H1 (cell line): Measurements from ENCODE around the gene MEX3D. TPM values are rescaled to one million over a fixed set of nuclear protein-coding genes. Genes with fewer than 3 reads are reported as not detected.

Source experiments
- CTCF ChIA-PET: fragments of 300-600 bp; sonication (Branson Sonifier 250); formaldehyde crosslinking; loops from one replicate; lab custom pipeline; 2021; ENCODE audit not compliant: partially characterized antibody; lab: Charles Lee
- POLR2A ChIA-PET: fragments of 300-600 bp; sonication (Branson Sonifier 250); formaldehyde crosslinking; loops from one replicate; lab custom pipeline; 2021; ENCODE audit warnings: inconsistent platforms; ENCODE audit not compliant: partially characterized antibody; lab: Charles Lee
- DNase-seq, 2 experiments: peaks; one replicate each; pipeline versions ENCODE4 v3.0.0 to v3.0.0-alpha.2; 2010 to 2022; ENCODE audit warnings: low spot score in 2 of 2, low read depth in 1 of 2, mixed read lengths in 1 of 2
- FAIRE-seq: peaks from 2 replicates; lab custom pipeline; 2011; peaks lifted over from hg19 to GRCh38; lab: Jason Lieb, UNC
- H2AFZ ChIP-seq: 2 replicates; pipeline ENCODE4 v1.8.1; 2012; ENCODE audit warnings: low read length, inconsistent platforms
- H2AK5ac ChIP-seq: 2 replicates; pipeline ENCODE4 v1.6.1; 2013; ENCODE audit warnings: low read depth, low read length
- H2BK120ac ChIP-seq: replicated peaks from 2 replicates; pipeline ENCODE3; 2013; ENCODE audit warnings: low read depth, low read length, inconsistent platforms
- H2BK12ac ChIP-seq: 2 replicates; pipeline ENCODE4 v1.6.1; 2013; ENCODE audit warnings: low read depth, low read length
- H2BK15ac ChIP-seq: 2 replicates; pipeline ENCODE4 v1.6.1; 2013; ENCODE audit warnings: low read length
- H2BK20ac ChIP-seq: 2 replicates; pipeline ENCODE4 v1.6.1; 2013; ENCODE audit warnings: low read length
- H2BK5ac ChIP-seq: 2 replicates; pipeline ENCODE4 v1.6.1; 2013; ENCODE audit warnings: low read depth, low read length
- H3K14ac ChIP-seq: 2 replicates; pipeline ENCODE4 v1.6.1; 2013; ENCODE audit warnings: inconsistent platforms; ENCODE audit not compliant: insufficient read length
- H3K18ac ChIP-seq: 2 replicates; pipeline ENCODE4 v1.6.1; 2013; ENCODE audit warnings: low read length; ENCODE audit errors: extremely low read depth
- H3K23ac ChIP-seq: 2 replicates; pipeline ENCODE4 v1.6.1; 2013; ENCODE audit warnings: inconsistent platforms; ENCODE audit not compliant: insufficient read length
- H3K23me2 ChIP-seq: 2 replicates; pipeline ENCODE4 v1.6.1; 2013; ENCODE audit warnings: low read depth, low read length
- H3K27ac ChIP-seq: 2 replicates; pipeline ENCODE4 v1.6.1; 2011; ENCODE audit warnings: low read depth, low read length, inconsistent platforms
- H3K27me3 ChIP-seq, 4 experiments: replicated peaks in 1 of 4; 1 replicate in 1 of 4; 2 replicates in 3 of 4; pipeline versions ENCODE4 v1.6.1 to v1.8.1; 2011 to 2013; ENCODE audit warnings: low read length in 3 of 4, mild to moderate bottlenecking in 3 of 4, inconsistent platforms in 2 of 4, mixed read lengths in 2 of 4, moderate library complexity in 1 of 4; ENCODE audit not compliant: control insufficient read depth in 3 of 4, insufficient read depth in 3 of 4; ENCODE audit errors: extremely low read depth in 1 of 4
- H3K36me3 ChIP-seq, 4 experiments: 2 replicates each; pipeline versions ENCODE4 v1.6.1 to v1.8.1; 2011 to 2013; ENCODE audit warnings: mild to moderate bottlenecking in 4 of 4, low read length in 3 of 4, moderate library complexity in 2 of 4, control low read depth in 1 of 4, inconsistent platforms in 1 of 4; ENCODE audit not compliant: insufficient read depth in 4 of 4, control insufficient read depth in 2 of 4
- H3K4ac ChIP-seq: replicated peaks from 2 replicates; pipeline ENCODE3; 2013; ENCODE audit warnings: low read length, low read depth, mixed read lengths, inconsistent platforms; ENCODE audit not compliant: insufficient read length
- H3K4me1 ChIP-seq, 4 experiments: replicated peaks in 1 of 4; 1 replicate in 1 of 4; 2 replicates in 3 of 4; pipeline versions ENCODE4 v1.6.1 to v1.8.1; 2011 to 2013; ENCODE audit warnings: low read length in 3 of 4, inconsistent platforms in 2 of 4, mixed read lengths in 1 of 4; ENCODE audit not compliant: insufficient read depth in 4 of 4, control insufficient read depth in 3 of 4
- H3K4me2 ChIP-seq, 2 experiments: 2 replicates each; pipeline versions ENCODE4 v1.6.1 to v1.8.1; 2011 to 2013; ENCODE audit warnings: low read depth in 2 of 2, low read length in 2 of 2, control low read depth in 1 of 2, inconsistent platforms in 1 of 2, mild to moderate bottlenecking in 1 of 2; ENCODE audit not compliant: insufficient read depth in 1 of 2
- H3K4me3 ChIP-seq, 4 experiments: fragments of 200-600, 300-600 bp in 1 of 4; sonication (generic), shearing (Covaris generic), sonication (Bioruptor Twin) in 1 of 4; 2 replicates each; pipeline versions ENCODE4 v1.5.1 to v1.8.1; 2011 to 2016; ENCODE audit warnings: low read length in 4 of 4, low read depth in 3 of 4, control low read depth in 2 of 4, inconsistent platforms in 2 of 4, mild to moderate bottlenecking in 2 of 4, mixed read lengths in 1 of 4, moderate library complexity in 1 of 4; ENCODE audit not compliant: insufficient read depth in 2 of 4; ENCODE audit errors: extremely low read depth in 1 of 4
- H3K56ac ChIP-seq: replicated peaks from 2 replicates; pipeline ENCODE3; 2013; ENCODE audit warnings: low read depth, mild to moderate bottlenecking, mixed read lengths, low read length, inconsistent platforms; ENCODE audit not compliant: insufficient read length
- H3K79me1 ChIP-seq: 2 replicates; pipeline ENCODE4 v1.6.1; 2013; ENCODE audit warnings: low read depth, low read length, control low read depth
- H3K79me2 ChIP-seq, 2 experiments: 2 replicates each; pipeline versions ENCODE4 v1.6.1 to v1.8.1; 2012 to 2013; ENCODE audit warnings: low read length in 2 of 2, mild to moderate bottlenecking in 2 of 2, inconsistent platforms in 1 of 2; ENCODE audit not compliant: insufficient read depth in 2 of 2, control insufficient read depth in 1 of 2
- H3K9ac ChIP-seq, 4 experiments: replicated peaks in 1 of 4; 1 replicate in 1 of 4; 2 replicates in 3 of 4; pipeline versions ENCODE4 v1.6.1 to v1.8.1; 2011 to 2013; ENCODE audit warnings: low read depth in 3 of 4, low read length in 3 of 4, control low read depth in 2 of 4, mild to moderate bottlenecking in 2 of 4, moderate library complexity in 2 of 4, inconsistent platforms in 1 of 4; ENCODE audit errors: extremely low read depth in 1 of 4
- H3K9me3 ChIP-seq, 2 experiments: 2 replicates each; pipeline versions ENCODE4 v1.6.1 to v1.8.1; 2012 to 2013; ENCODE audit warnings: mild to moderate bottlenecking in 2 of 2, moderate library complexity in 2 of 2, control low read depth in 1 of 2, inconsistent platforms in 1 of 2, low read depth in 1 of 2, low read length in 1 of 2, mixed read lengths in 1 of 2; ENCODE audit not compliant: insufficient read depth in 2 of 2
- H4K20me1 ChIP-seq, 2 experiments: replicated peaks in 1 of 2; 2 replicates each; pipeline versions ENCODE3 to v1.8.1; 2011 to 2013; ENCODE audit warnings: inconsistent platforms in 2 of 2, low read length in 2 of 2, mild to moderate bottlenecking in 1 of 2; ENCODE audit not compliant: insufficient read depth in 2 of 2, control insufficient read depth in 1 of 2
- H4K5ac ChIP-seq: 2 replicates; pipeline ENCODE4 v1.6.1; 2013; ENCODE audit warnings: low read length, low read depth, mixed read lengths, inconsistent platforms; ENCODE audit not compliant: insufficient read length
- H4K8ac ChIP-seq: 2 replicates; pipeline ENCODE4 v1.8.0; 2013; ENCODE audit warnings: mild to moderate bottlenecking, moderate library complexity, low read length, inconsistent platforms; ENCODE audit not compliant: insufficient read depth; ENCODE audit errors: extremely low read depth
- H4K91ac ChIP-seq: replicated peaks from 2 replicates; pipeline ENCODE3; 2013; ENCODE audit warnings: low read length, mixed read lengths, inconsistent platforms; ENCODE audit not compliant: insufficient read length
- CBX8 ChIP-seq: fragments of 300-800, 300-1000 bp; sonication (generic); IDR thresholded peaks from 2 replicates; pipeline ENCODE4 v1.7.1; 2016; ENCODE audit warnings: low read depth, low read length, borderline replicate concordance
- CHD1 ChIP-seq: IDR thresholded peaks from 2 replicates; pipeline ENCODE4 v1.6.1; 2012; ENCODE audit warnings: low read depth, low read length, improper control_type of control experiment
- EP300 ChIP-seq, 2 experiments: IDR thresholded peaks; 1 replicate in 1 of 2; 2 replicates in 1 of 2; pipeline ENCODE4 v1.6.1; 2011 to 2012; ENCODE audit warnings: low read depth in 2 of 2, low read length in 2 of 2, mild to moderate bottlenecking in 2 of 2, borderline replicate concordance in 1 of 2, inconsistent platforms in 1 of 2, moderate library complexity in 1 of 2
- KDM1A ChIP-seq: fragments of 200-600, 300-600 bp; sonication (generic); IDR thresholded peaks from 2 replicates; pipeline ENCODE4 v1.7.1; 2016; ENCODE audit warnings: mild to moderate bottlenecking, low read length, borderline replicate concordance
- RAD21 ChIP-seq, 2 experiments: IDR thresholded peaks in 1 of 2; conservative IDR thresholded peaks in 1 of 2; 2 replicates each; pipeline ENCODE4 v1.6.1; 2011; ENCODE audit warnings: low read depth in 2 of 2, low read length in 2 of 2, improper control_type of control experiment in 1 of 2, inconsistent platforms in 1 of 2, mild to moderate bottlenecking in 1 of 2, moderate library complexity in 1 of 2
- RFX5 ChIP-seq: IDR thresholded peaks from 2 replicates; pipeline ENCODE4 v1.6.1; 2011; ENCODE audit warnings: low read depth, low read length, improper control_type of control experiment, borderline replicate concordance
- SUZ12 ChIP-seq: fragments of 200-600 bp; sonication (generic); IDR thresholded peaks from 2 replicates; pipeline ENCODE4 v1.6.1; 2012; ENCODE audit warnings: mild to moderate bottlenecking, inconsistent platforms, low read length, moderate library complexity, mixed read lengths
- TBP ChIP-seq: IDR thresholded peaks from 2 replicates; pipeline ENCODE4 v1.6.1; 2011; ENCODE audit warnings: low read depth, low read length, improper control_type of control experiment
- TEAD4 ChIP-seq: IDR thresholded peaks from 2 replicates; pipeline ENCODE4 v1.6.1; 2012; ENCODE audit warnings: low read depth, low read length, inconsistent platforms, mixed read lengths
- WGBS, 2 experiments: shearing (Covaris generic) in 1 of 2; methylation state at CpG; one replicate each; pipeline versions ENCODE4 v1.1.6 to v1.1.7; 2013 to 2015; ENCODE audit warnings: low lambda C conversion rate in 2 of 2, mixed read lengths in 2 of 2, inconsistent platforms in 1 of 2, low coverage in 1 of 2, missing lambda C conversion rate in 1 of 2; ENCODE audit not compliant: insufficient replicate concordance in 2 of 2, insufficient coverage in 1 of 2, insufficient read length in 1 of 2; ENCODE audit errors: extremely low coverage in 1 of 2, missing lambda C conversion rate in 1 of 2; 5-methylcytosine and 5-hydroxymethylcytosine counted together
- polyA plus RNA-seq, 7 experiments: library from polyadenylated mRNA; depleted of rRNA in 3 of 7; stranded (reverse) in 5 of 7; unstranded in 2 of 7; fragments of >200 nt in 5 of 7; fragments of 200-250 nt in 2 of 7; gene quantifications; 1 replicate in 5 of 7; 2 replicates in 1 of 7; 4 replicates in 1 of 7; pipeline versions ENCODE4 v1.2.1 to v1.2.3, GENCODE V29; 2011 to 2013; ENCODE audit warnings: missing spikeins in 2 of 7, mixed read lengths in 2 of 7
- total RNA-seq: library from RNA; stranded (reverse); fragmentation: NEBNext Ultra II Directional; extraction: Animal tissue kit (Norgen Biotek cat#: 25700); gene quantifications from 2 replicates; pipeline ENCODE4 v1.2.1, GENCODE V29; 2021
- TF ChIP-seq, protein P1 (sequence below): IDR thresholded peaks from 2 replicates; pipeline ENCODE4 v1.6.1; 2011; ENCODE audit warnings: low read depth, mild to moderate bottlenecking, low read length; ENCODE audit not compliant: insufficient read depth
- TF ChIP-seq, protein P2 (sequence below): IDR thresholded peaks from 2 replicates; pipeline ENCODE4 v1.6.1; 2012; ENCODE audit warnings: inconsistent platforms

Gene MEX3D
- total and polyA plus RNA-seq, 2 of the 8 experiments (the other 6 are each of a cell fraction or from before 2014, with no cell fraction given), result 20.8 to 78.8 TPM

DNA sequence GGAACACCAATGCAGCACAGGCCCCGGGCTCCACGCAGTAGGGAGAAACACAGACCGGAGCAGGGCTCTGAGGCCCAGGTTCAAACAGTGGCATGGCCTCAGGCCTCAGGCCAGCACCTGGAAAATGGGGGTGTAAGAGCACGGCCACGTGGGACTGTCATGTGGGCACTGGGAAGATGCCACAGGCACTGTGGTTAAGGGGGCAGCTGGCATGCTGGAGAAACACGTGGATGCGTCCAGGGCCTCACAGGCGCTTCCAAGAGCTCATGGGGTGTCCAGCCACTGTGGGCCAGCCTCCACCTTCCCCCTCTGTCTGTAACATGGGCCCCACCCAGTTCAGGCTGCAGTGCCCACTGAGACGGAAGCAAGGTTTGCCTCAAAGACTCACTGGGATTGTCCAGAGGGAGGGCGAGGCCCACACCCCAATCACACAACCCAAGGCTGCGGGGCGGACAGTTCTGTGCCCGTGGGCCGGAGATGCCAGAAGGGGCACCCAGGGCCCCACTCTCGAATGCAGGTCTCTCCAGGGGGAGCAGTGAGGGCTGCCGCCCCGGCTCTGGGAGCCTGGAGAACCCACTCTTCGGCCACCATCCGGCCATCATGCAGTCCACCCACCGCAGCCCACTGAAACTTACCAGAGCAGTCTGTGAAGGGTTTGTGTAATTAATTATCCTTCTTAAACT, 30.8 kb upstream of the MEX3D start:
- H2AK5ac ChIP-seq, result no peak overlapping the region
- H4K5ac ChIP-seq, result no peak overlapping the region
- POLR2A ChIA-PET, result interaction anchor here (0.9 to 1.7 kb wide), 3 partner anchors 11 to 32 kb away, joined by 3 to 5 read pairs (median 3); no protein-coding TSS in a partner anchor
- no peak overlapping the region for H3K4ac ChIP-seq
- H3K56ac ChIP-seq, result no peak overlapping the region
- no peak overlapping the region for H2BK15ac ChIP-seq
- no peak overlapping the region for H2BK5ac ChIP-seq
- H3K4me1 ChIP-seq, result no peaks in the 10 kb centered on the region
- 88% methylated on average over 20 of the region's 20 CpGs; no CpG with 5 or more reads in 1 of the 2 experiments for WGBS, 2 experiments
- H3K79me2 ChIP-seq, result peaks cover 0 to 31% of the 10 kb centered on the region in 2 experiments; a peak in 3 of 4 replicates
- DNase-seq, result no peak
- no peak overlapping the region for H3K9ac ChIP-seq
- H3K79me1 ChIP-seq, result peaks cover 13% of the 10 kb centered on the region
- H2AFZ ChIP-seq, result no peak overlapping the region
- no peaks in the 10 kb centered on the region for H3K27me3 ChIP-seq
- H4K91ac ChIP-seq, result no peak overlapping the region
- CTCF ChIA-PET, result interaction anchor here (0.6 to 1.9 kb wide), 6 partner anchors 9 to 495 kb away, joined by 3 to 6 read pairs (median 4); partner anchors contain the start of gene GPX4
- H3K14ac ChIP-seq, result no peak overlapping the region
- H3K36me3 ChIP-seq, result peaks cover 10 to 27% (median 22%) of the 10 kb centered on the region in 4 experiments
- no peak overlapping the region for H3K4me2 ChIP-seq
- no peaks in the 10 kb centered on the region for H3K9me3 ChIP-seq
- H2BK120ac ChIP-seq, result no peak overlapping the region
- no peak overlapping the region for H2BK12ac ChIP-seq
- peaks cover 11 to 25% of the 10 kb centered on the region in 2 experiments for H4K20me1 ChIP-seq
- no peak overlapping the region for H2BK20ac ChIP-seq
- H3K23ac ChIP-seq, result no peak overlapping the region
- H4K8ac ChIP-seq, result no peak overlapping the region
- no peak for FAIRE-seq
- no peak overlapping the region for H3K4me3 ChIP-seq
- no peaks in the 10 kb centered on the region for H3K23me2 ChIP-seq
- no peak overlapping the region; the same call in 1 of the 2 replicates for H3K27ac ChIP-seq
- H3K18ac ChIP-seq, result no peak overlapping the region
- TF ChIP-seq, protein P1, sequence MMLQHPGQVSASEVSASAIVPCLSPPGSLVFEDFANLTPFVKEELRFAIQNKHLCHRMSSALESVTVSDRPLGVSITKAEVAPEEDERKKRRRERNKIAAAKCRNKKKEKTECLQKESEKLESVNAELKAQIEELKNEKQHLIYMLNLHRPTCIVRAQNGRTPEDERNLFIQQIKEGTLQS, result no peak
- no peak for TF ChIP-seq SUZ12
- no peak for TF ChIP-seq TBP
- TF ChIP-seq CBX8, result no peak
- no peak for TF ChIP-seq RFX5
- no peak for TF ChIP-seq EP300 (IDR thresholded peaks at IDR 0.05; ENCODE audit: borderline replicate concordance in 1 of 2, low read depth in 2 of 2, low read length in 2 of 2)
- no peak for TF ChIP-seq KDM1A
- TF ChIP-seq RAD21 (IDR thresholded peaks at IDR 0.05 in 1 of 2, conservative IDR thresholded peaks at IDR 0.05 in 1 of 2; ENCODE audit: low read depth in 2 of 2, low read length in 2 of 2), result no peak
- TF ChIP-seq, protein P2, sequence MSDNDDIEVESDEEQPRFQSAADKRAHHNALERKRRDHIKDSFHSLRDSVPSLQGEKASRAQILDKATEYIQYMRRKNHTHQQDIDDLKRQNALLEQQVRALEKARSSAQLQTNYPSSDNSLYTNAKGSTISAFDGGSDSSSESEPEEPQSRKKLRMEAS, result no peak
- no peak for TF ChIP-seq CHD1
- no peak for TF ChIP-seq TEAD4
